ENCODE data around the gene PRR32.

DNA sequence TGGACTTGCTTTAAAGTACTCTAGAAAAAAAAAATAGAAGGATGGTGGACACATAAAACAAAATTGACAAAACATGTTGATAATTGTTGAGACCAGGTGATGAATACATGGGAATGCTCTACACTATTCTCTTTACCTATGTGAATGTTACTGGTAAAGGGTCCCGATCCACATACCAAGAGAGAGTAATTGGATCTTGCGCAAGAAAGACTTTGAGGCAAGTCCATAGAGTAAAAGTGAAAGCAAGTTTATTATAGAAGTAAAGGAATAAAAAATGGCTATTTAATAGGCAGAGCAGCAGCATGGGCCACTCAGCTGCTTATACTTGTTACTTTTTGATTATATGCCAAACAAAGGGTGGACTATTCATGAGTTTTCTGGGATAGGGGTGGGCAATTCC lies 34.0 kb upstream of the PRR32 start:
- TF ChIP-seq, protein P1, sequence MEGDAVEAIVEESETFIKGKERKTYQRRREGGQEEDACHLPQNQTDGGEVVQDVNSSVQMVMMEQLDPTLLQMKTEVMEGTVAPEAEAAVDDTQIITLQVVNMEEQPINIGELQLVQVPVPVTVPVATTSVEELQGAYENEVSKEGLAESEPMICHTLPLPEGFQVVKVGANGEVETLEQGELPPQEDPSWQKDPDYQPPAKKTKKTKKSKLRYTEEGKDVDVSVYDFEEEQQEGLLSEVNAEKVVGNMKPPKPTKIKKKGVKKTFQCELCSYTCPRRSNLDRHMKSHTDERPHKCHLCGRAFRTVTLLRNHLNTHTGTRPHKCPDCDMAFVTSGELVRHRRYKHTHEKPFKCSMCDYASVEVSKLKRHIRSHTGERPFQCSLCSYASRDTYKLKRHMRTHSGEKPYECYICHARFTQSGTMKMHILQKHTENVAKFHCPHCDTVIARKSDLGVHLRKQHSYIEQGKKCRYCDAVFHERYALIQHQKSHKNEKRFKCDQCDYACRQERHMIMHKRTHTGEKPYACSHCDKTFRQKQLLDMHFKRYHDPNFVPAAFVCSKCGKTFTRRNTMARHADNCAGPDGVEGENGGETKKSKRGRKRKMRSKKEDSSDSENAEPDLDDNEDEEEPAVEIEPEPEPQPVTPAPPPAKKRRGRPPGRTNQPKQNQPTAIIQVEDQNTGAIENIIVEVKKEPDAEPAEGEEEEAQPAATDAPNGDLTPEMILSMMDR (IDR thresholded peaks at IDR 0.05), result no peak
- TF ChIP-seq POLR2A (IDR thresholded peaks at IDR 0.05), result no peak
